ENCODE data around the gene HCN4.
"Not testable (repeated sequence)": the region's sequence is repeated elsewhere in the genome, so short reads cannot be mapped to it uniquely, and the experiment has no call there.

HCN4 gene

GRCh38 chr15:73368301-73369136, at the start of gene HCN4:
Gene HCN4, minus strand, starts transcription at chr15:73368958. Its CDS starts 688 bp downstream, at chr15:73368270.
- H3K27ac ChIP-seq: no peak within 1 kb of the TSS
- no peak within 1 kb of the TSS for H3K4me3 ChIP-seq (ENCODE audit: low read depth in 1 of 2, low read length in 1 of 2)
- peaks cover 99% of the 10 kb centered on the region for H3K27me3 ChIP-seq
- H3K4me1 ChIP-seq (ENCODE audit: control insufficient read depth in 1 of 2, insufficient read depth in 1 of 2, low read depth in 1 of 2, low read length in 1 of 2): no peaks in the 10 kb centered on the region
- no peaks in the 10 kb centered on the region for H3K9me3 ChIP-seq
- TF ChIP-seq, protein P1, sequence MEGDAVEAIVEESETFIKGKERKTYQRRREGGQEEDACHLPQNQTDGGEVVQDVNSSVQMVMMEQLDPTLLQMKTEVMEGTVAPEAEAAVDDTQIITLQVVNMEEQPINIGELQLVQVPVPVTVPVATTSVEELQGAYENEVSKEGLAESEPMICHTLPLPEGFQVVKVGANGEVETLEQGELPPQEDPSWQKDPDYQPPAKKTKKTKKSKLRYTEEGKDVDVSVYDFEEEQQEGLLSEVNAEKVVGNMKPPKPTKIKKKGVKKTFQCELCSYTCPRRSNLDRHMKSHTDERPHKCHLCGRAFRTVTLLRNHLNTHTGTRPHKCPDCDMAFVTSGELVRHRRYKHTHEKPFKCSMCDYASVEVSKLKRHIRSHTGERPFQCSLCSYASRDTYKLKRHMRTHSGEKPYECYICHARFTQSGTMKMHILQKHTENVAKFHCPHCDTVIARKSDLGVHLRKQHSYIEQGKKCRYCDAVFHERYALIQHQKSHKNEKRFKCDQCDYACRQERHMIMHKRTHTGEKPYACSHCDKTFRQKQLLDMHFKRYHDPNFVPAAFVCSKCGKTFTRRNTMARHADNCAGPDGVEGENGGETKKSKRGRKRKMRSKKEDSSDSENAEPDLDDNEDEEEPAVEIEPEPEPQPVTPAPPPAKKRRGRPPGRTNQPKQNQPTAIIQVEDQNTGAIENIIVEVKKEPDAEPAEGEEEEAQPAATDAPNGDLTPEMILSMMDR (IDR thresholded peaks at IDR 0.05): no peak
- no peaks in the 10 kb centered on the region for H3K36me3 ChIP-seq

DNA sequence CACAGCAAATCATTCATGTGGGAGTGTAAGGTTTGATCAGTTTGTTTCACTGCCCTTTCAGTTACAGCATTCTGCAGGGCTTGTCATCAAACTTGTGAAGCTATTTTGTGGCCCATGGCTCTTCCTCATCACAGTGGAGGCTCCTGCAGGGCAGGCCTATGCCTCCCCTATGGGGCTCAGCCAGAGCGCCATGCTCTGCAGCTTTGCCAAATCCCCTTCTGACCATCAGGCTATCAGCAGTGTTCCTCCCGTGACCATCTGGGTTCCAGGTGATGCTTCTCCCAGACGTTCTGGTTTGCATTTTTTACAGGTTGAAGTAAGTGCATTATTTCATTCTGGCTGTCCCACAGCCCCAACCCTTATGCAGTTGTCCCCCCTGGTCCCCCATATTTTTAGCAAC, 46.1 kb upstream of the HCN4 start:
- Histone ChIP-seq H3K27me3 (peaks cover 20% of the 10 kb centered on the region), H3K4me3 (ENCODE audit: low read depth in 1 of 2, low read length in 1 of 2) (no peak overlapping the region), H3K9me3 (no peaks in the 10 kb centered on the region), H3K4me1 (ENCODE audit: control insufficient read depth in 1 of 2, insufficient read depth in 1 of 2, low read depth in 1 of 2, low read length in 1 of 2) (no peaks in the 10 kb centered on the region), H3K36me3 (no peaks in the 10 kb centered on the region), H3K27ac (no peak overlapping the region)
- TF ChIP-seq, protein P1 (IDR thresholded peaks at IDR 0.05): no peak

- Histone ChIP-seq H3K27me3 (peaks cover 66% of the 10 kb centered on the region), H3K36me3 (no peaks in the 10 kb centered on the region), H3K9me3 (no peaks in the 10 kb centered on the region), H3K4me1 (ENCODE audit: control insufficient read depth in 1 of 2, insufficient read depth in 1 of 2, low read depth in 1 of 2, low read length in 1 of 2) (no peaks in the 10 kb centered on the region), H3K27ac (no peak overlapping the region), H3K4me3 (ENCODE audit: low read depth in 1 of 2, low read length in 1 of 2) (no peak overlapping the region)
- TF ChIP-seq, protein P1 (IDR thresholded peaks at IDR 0.05): no peak
Measured at GRCh38 chr15:73403171-73403570, 34.4 kb upstream of the HCN4 start.

DNA sequence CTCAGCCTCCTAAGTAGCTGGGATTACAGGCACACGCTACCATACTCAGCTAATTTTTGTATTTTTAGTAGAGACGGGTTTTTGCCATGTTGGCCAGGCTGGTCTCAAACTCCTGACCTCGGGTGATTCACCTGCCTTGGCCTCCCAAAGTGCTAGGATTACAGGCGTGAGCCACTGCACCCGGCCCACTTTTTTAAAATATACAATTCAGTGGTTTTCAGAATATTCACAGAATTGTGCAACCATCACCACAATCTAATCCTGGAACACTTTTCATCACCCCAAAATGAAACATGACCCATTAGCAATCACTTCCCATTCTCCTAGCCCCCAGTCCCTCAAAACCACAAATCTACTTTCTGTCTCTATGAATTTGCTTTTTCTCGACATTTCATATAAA, 31.5 kb upstream of the HCN4 start:
- not testable (repeated sequence) for H3K4me1 ChIP-seq (ENCODE audit: control insufficient read depth in 1 of 2, insufficient read depth in 1 of 2, low read depth in 1 of 2, low read length in 1 of 2); H3K9me3 ChIP-seq; H3K4me3 ChIP-seq (ENCODE audit: low read depth in 1 of 2, low read length in 1 of 2); H3K36me3 ChIP-seq; H3K27ac ChIP-seq
- H3K27me3 ChIP-seq: peaks cover 53% of the 10 kb centered on the region

- TF ChIP-seq, protein P1 (IDR thresholded peaks at IDR 0.05): no peak
- Histone ChIP-seq H3K27me3 (peaks cover 63% of the 10 kb centered on the region), H3K27ac (no peak overlapping the region), H3K36me3 (no peaks in the 10 kb centered on the region), H3K9me3 (no peaks in the 10 kb centered on the region), H3K4me3 (ENCODE audit: low read depth in 1 of 2, low read length in 1 of 2) (no peak overlapping the region), H3K4me1 (ENCODE audit: control insufficient read depth in 1 of 2, insufficient read depth in 1 of 2, low read depth in 1 of 2, low read length in 1 of 2) (peaks cover 0 to 4% of the 10 kb centered on the region in 2 experiments)
Measured at GRCh38 chr15:73398861-73399260, 30.1 kb upstream of the HCN4 start.

- Histone ChIP-seq H3K27me3 (peaks cover 64% of the 10 kb centered on the region), H3K27ac (no peak overlapping the region), H3K4me1 (ENCODE audit: control insufficient read depth in 1 of 2, insufficient read depth in 1 of 2, low read depth in 1 of 2, low read length in 1 of 2) (peaks cover 0 to 4% of the 10 kb centered on the region in 2 experiments), H3K4me3 (ENCODE audit: low read depth in 1 of 2, low read length in 1 of 2) (no peak overlapping the region), H3K9me3 (no peaks in the 10 kb centered on the region), H3K36me3 (no peaks in the 10 kb centered on the region)
- TF ChIP-seq, protein P1 (IDR thresholded peaks at IDR 0.05): no peak
Measured at GRCh38 chr15:73397461-73397860, 28.7 kb upstream of the HCN4 start.

Data from neutrophil (primary cell).